Trophoblast cell (in vitro differentiated cells and primary cell): ENCODE data around the gene TACSTD2.

Source experiments
- DNase-seq, 2 donors: peaks; one replicate each; pipeline ENCODE4 v3.0.0-alpha.2; 2016
- H2AFZ ChIP-seq: 2 replicates; pipeline ENCODE4 v1.6.1; 2013; ENCODE audit warnings: low read length, moderate library complexity, mild to moderate bottlenecking; ENCODE audit not compliant: insufficient read depth, poor library complexity
- H2AK5ac ChIP-seq: 2 replicates; pipeline ENCODE4 v1.6.1; 2013; ENCODE audit warnings: mild to moderate bottlenecking, low read length
- H2BK120ac ChIP-seq: 2 replicates; pipeline ENCODE4 v1.6.1; 2013; ENCODE audit warnings: low read length, mild to moderate bottlenecking, moderate library complexity; ENCODE audit not compliant: insufficient read depth, poor library complexity
- H2BK12ac ChIP-seq: 2 replicates; pipeline ENCODE4 v1.6.1; 2013; ENCODE audit warnings: mild to moderate bottlenecking, low read length, moderate library complexity
- H2BK5ac ChIP-seq: 2 replicates; pipeline ENCODE4 v1.6.1; 2013; ENCODE audit warnings: low read length, low read depth, moderate library complexity, mild to moderate bottlenecking; ENCODE audit not compliant: poor library complexity
- H3K14ac ChIP-seq: 2 replicates; pipeline ENCODE4 v1.6.1; 2013; ENCODE audit warnings: mild to moderate bottlenecking, low read length
- H3K18ac ChIP-seq: 2 replicates; pipeline ENCODE4 v1.6.1; 2013; ENCODE audit warnings: mild to moderate bottlenecking, low read length
- H3K23ac ChIP-seq: 2 replicates; pipeline ENCODE4 v1.6.1; 2013; ENCODE audit warnings: low read length
- H3K27ac ChIP-seq: 2 replicates; pipeline ENCODE4 v1.5.1; 2013; ENCODE audit warnings: low read depth, mild to moderate bottlenecking, inconsistent platforms, low read length, moderate library complexity
- H3K27me3 ChIP-seq: 2 replicates; pipeline ENCODE4 v1.6.1; 2013; ENCODE audit warnings: inconsistent platforms, mild to moderate bottlenecking, low read length, moderate library complexity; ENCODE audit not compliant: insufficient read depth
- H3K36me3 ChIP-seq, 2 experiments: 1 replicate in 1 of 2; 2 replicates in 1 of 2; pipeline ENCODE4 v1.6.1; 2013; ENCODE audit warnings: low read length in 2 of 2, mild to moderate bottlenecking in 2 of 2, moderate library complexity in 1 of 2; ENCODE audit not compliant: insufficient read depth in 2 of 2, control insufficient read depth in 1 of 2
- H3K4ac ChIP-seq: 2 replicates; pipeline ENCODE4 v1.6.1; 2013; ENCODE audit warnings: low read depth, mild to moderate bottlenecking, low read length, moderate library complexity
- H3K4me1 ChIP-seq, 2 experiments: 1 replicate in 1 of 2; 2 replicates in 1 of 2; pipeline ENCODE4 v1.6.1; 2013; ENCODE audit warnings: low read length in 2 of 2, mild to moderate bottlenecking in 2 of 2, moderate library complexity in 1 of 2; ENCODE audit not compliant: insufficient read depth in 2 of 2, control insufficient read depth in 1 of 2
- H3K4me2 ChIP-seq: 2 replicates; pipeline ENCODE4 v1.6.1; 2013; ENCODE audit warnings: inconsistent platforms, mild to moderate bottlenecking, low read length, moderate library complexity
- H3K4me3 ChIP-seq: 2 replicates; pipeline ENCODE4 v1.5.1; 2013; ENCODE audit warnings: mild to moderate bottlenecking, low read depth, low read length, inconsistent platforms
- H3K79me1 ChIP-seq: one replicate; pipeline ENCODE4 v1.6.1; 2013; ENCODE audit warnings: low read length
- H3K79me2 ChIP-seq: 2 replicates; pipeline ENCODE4 v1.6.1; 2013; ENCODE audit warnings: low read length, mild to moderate bottlenecking; ENCODE audit not compliant: control insufficient read depth, insufficient read depth, poor library complexity
- H3K9ac ChIP-seq: 2 replicates; pipeline ENCODE4 v1.6.1; 2013; ENCODE audit warnings: mild to moderate bottlenecking, low read length
- H3K9me3 ChIP-seq: 2 replicates; pipeline ENCODE4 v1.6.1; 2013; ENCODE audit warnings: low read depth, mild to moderate bottlenecking, control low read depth, inconsistent platforms, low read length; ENCODE audit not compliant: insufficient read depth
- H4K12ac ChIP-seq: 2 replicates; pipeline ENCODE4 v1.6.1; 2013; ENCODE audit warnings: low read depth, mild to moderate bottlenecking, low read length, moderate library complexity
- H4K8ac ChIP-seq: 2 replicates; pipeline ENCODE4 v1.6.1; 2013; ENCODE audit warnings: low read depth, mild to moderate bottlenecking, low read length, moderate library complexity
- H4K91ac ChIP-seq: one replicate; pipeline ENCODE4 v1.6.1; 2013; ENCODE audit warnings: low read depth, mild to moderate bottlenecking, low read length, moderate library complexity
- WGBS: extraction: QIAGEN DNeasy Blood & Tissue Kit; methylation state at CpG from one replicate; pipeline ENCODE4 v1.1.7; 2013; ENCODE audit warnings: missing lambda C conversion rate; ENCODE audit not compliant: insufficient read length, insufficient coverage; ENCODE audit errors: extremely low coverage; 5-methylcytosine and 5-hydroxymethylcytosine counted together

The TACSTD2 gene

DNA sequence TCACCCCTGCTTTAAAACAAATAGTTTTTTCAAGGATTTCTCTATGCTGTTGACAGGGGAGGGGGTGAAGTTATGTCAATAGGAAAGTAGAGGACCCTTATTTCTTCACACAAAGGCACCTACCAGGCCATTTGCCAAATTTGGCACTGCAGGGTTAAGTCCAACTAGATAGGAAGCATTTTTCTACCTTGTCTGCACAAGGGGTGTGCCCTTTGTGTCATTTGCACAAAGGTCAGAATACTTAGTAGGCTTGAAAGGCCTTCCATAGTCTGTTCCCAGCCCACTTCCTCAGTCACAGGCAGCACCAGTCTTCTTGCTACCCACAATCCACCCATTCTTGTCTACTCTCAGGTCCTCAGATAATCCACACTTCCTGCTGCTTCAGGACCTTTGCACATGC, 7.0 kb downstream of the TACSTD2 start:
- Histone ChIP-seq H3K18ac (no peak overlapping the region), H3K36me3 (no peaks in the 10 kb centered on the region), H4K12ac (no peak overlapping the region), H3K23ac (no peak overlapping the region), H3K4me2 (no peak overlapping the region), H3K4ac (no peak overlapping the region), H3K14ac (no peak overlapping the region), H3K4me1 (no peaks in the 10 kb centered on the region), H3K79me1 (peaks cover 3% of the 10 kb centered on the region), H2BK12ac (no peak overlapping the region), H3K9ac (peak overlapping the region; percentile 29), H3K27ac (no peak overlapping the region), H2AK5ac (no peak overlapping the region), H4K91ac (no peak overlapping the region), H3K27me3 (no peaks in the 10 kb centered on the region), H3K4me3 (no peak overlapping the region), H2BK5ac (no peak overlapping the region), H3K79me2 (no peaks in the 10 kb centered on the region), H3K9me3 (no peaks in the 10 kb centered on the region), H2BK120ac (no peak overlapping the region), H4K8ac (no peak overlapping the region), H2AFZ (no peak overlapping the region)
- DNase-seq, result no peak

DNA sequence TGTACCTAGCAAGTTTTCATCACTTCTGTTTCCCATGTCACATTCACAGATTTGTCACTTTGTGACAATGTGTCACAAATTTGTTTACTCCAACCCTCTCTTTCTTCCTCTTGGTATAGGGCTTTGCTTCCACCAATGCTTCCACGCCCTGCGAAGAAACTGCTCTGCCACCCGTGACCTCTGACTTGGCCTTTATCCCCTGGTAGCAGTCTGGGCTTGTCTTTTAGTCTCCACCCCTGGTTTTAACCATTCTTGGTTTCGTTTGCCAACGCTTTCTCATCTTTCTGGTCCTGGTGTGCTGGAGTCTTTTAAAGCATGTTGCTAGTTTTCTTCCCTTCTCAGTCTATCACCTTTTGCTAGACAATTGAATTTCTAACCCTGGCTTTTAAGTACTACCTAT, 8.1 kb downstream of the TACSTD2 start:
- Histone ChIP-seq H3K9me3 (no peaks in the 10 kb centered on the region), H3K4me3 (no peak overlapping the region), H3K18ac (no peak overlapping the region), H4K91ac (no peak overlapping the region), H2BK120ac (no peak overlapping the region), H2AFZ (no peak overlapping the region), H3K36me3 (no peaks in the 10 kb centered on the region), H3K9ac (no peak overlapping the region), H3K27me3 (no peaks in the 10 kb centered on the region), H3K27ac (no peak overlapping the region), H3K14ac (no peak overlapping the region), H2BK5ac (no peak overlapping the region), H4K8ac (no peak overlapping the region), H4K12ac (no peak overlapping the region), H3K4me1 (no peaks in the 10 kb centered on the region), H3K79me1 (peaks cover 1% of the 10 kb centered on the region), H2BK12ac (no peak overlapping the region), H3K79me2 (no peaks in the 10 kb centered on the region), H3K23ac (no peak overlapping the region), H3K4me2 (no peak overlapping the region), H3K4ac (no peak overlapping the region), H2AK5ac (no peak overlapping the region)
- no CpG with 5 or more reads among the region's 5 CpGs for WGBS
- DNase-seq, result no peak

DNA sequence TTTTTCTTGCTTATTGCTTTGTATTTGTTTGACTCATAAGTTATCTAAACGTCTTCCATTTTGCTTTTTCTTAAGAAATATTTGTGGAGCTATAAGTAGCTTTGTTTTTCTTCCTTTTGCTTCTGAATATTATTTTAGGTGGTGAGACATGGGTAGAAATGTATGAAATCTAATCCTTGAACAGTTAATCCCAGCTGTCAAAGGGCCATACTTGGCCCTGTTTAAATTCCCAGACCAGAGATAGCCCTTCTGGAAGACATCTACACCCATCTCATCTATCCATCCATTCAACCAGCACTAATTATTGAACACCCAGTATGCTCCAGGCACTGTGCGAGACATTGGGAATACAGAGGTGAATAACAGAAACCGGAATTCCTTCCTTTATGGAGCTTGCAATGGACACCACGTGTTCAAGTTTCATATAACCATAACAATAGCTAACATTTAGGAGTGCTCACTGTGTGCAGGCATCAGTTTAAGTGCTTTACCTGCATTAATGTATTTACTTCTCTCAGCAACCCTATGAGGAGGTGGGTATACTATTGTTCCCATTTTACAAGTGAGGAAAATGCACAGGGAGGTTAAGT, 8.7 kb downstream of the TACSTD2 start:
- no peak overlapping the region for H2BK120ac ChIP-seq
- no peaks in the 10 kb centered on the region for H3K79me2 ChIP-seq
- no peak overlapping the region for H3K18ac ChIP-seq
- no peak overlapping the region for H4K12ac ChIP-seq
- H3K27me3 ChIP-seq, result no peaks in the 10 kb centered on the region
- H3K23ac ChIP-seq, result no peak overlapping the region
- H3K27ac ChIP-seq, result no peak overlapping the region
- H4K91ac ChIP-seq, result no peak overlapping the region
- no peak overlapping the region for H2AK5ac ChIP-seq
- no peak overlapping the region for H2BK12ac ChIP-seq
- no peak overlapping the region for H3K4me2 ChIP-seq
- no peak for DNase-seq
- H2BK5ac ChIP-seq, result no peak overlapping the region
- no CpG with 5 or more reads among the region's 4 CpGs for WGBS
- no peaks in the 10 kb centered on the region for H3K9me3 ChIP-seq
- no peak overlapping the region for H3K14ac ChIP-seq
- H3K4me1 ChIP-seq, result no peaks in the 10 kb centered on the region
- H3K4ac ChIP-seq, result no peak overlapping the region
- no peaks in the 10 kb centered on the region for H3K79me1 ChIP-seq
- H3K9ac ChIP-seq, result no peak overlapping the region
- no peak overlapping the region for H3K4me3 ChIP-seq
- no peak overlapping the region for H4K8ac ChIP-seq
- no peaks in the 10 kb centered on the region for H3K36me3 ChIP-seq
- no peak overlapping the region for H2AFZ ChIP-seq

DNA sequence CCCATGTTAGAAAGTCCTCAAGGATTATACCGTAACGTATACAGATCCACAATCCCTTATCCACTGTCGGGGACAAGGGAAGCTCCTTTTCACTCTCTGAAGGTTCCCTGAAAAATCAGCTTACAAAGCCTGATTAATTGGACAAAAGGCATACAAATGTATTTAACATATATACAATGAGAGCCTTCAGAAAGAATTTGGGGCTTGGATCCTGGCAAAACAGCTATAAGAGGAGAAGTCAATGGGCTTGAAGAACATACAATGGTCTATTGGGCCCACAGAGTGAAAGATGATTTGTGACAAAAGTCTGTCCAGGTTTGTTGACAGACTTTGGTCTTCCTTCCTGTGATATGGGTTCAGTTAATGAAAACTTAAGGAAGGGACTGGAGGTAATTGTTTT, 10.7 kb downstream of the TACSTD2 start:
- no peak overlapping the region for H2BK12ac ChIP-seq
- H3K23ac ChIP-seq, result no peak overlapping the region
- no peak overlapping the region for H4K12ac ChIP-seq
- H3K9ac ChIP-seq, result no peak overlapping the region
- no CpG with 5 or more reads among the region's 3 CpGs for WGBS
- no peaks in the 10 kb centered on the region for H3K27me3 ChIP-seq
- no peak overlapping the region for H4K8ac ChIP-seq
- H3K4me2 ChIP-seq, result no peak overlapping the region
- H2AFZ ChIP-seq, result no peak overlapping the region
- H2AK5ac ChIP-seq, result no peak overlapping the region
- no peaks in the 10 kb centered on the region for H3K4me1 ChIP-seq
- H3K4ac ChIP-seq, result no peak overlapping the region
- no peak overlapping the region for H2BK5ac ChIP-seq
- H3K79me2 ChIP-seq, result no peaks in the 10 kb centered on the region
- H3K27ac ChIP-seq, result no peak overlapping the region
- H3K18ac ChIP-seq, result no peak overlapping the region
- no peak overlapping the region for H3K14ac ChIP-seq
- H3K36me3 ChIP-seq, result no peaks in the 10 kb centered on the region
- H3K9me3 ChIP-seq, result no peaks in the 10 kb centered on the region
- no peak overlapping the region for H3K4me3 ChIP-seq
- H4K91ac ChIP-seq, result no peak overlapping the region
- no peak overlapping the region for H2BK120ac ChIP-seq
- DNase-seq, result no peak
- no peaks in the 10 kb centered on the region for H3K79me1 ChIP-seq
